Esophagus squamous epithelium (tissue), 4 donors: ENCODE data around the gene RCCD1.

ENCODE experiments used
- POLR2A ChIP-seq, 4 donors: fragments of 450-650 bp; IDR thresholded peaks; one replicate each; pipeline ENCODE4 v1.6.1; 2017; ENCODE audit warnings: antibody characterized with exemption in 4 of 4, mild to moderate bottlenecking in 4 of 4, moderate library complexity in 3 of 4
- TF ChIP-seq, protein P1 (sequence below), 6 experiments: fragments of 450-650 bp in 4 of 6; fragments of 200-600 bp in 2 of 6; sonication (generic) in 2 of 6; IDR thresholded peaks; one replicate each; pipeline ENCODE4 v1.5.1; 2016 to 2019; ENCODE audit warnings: antibody characterized with exemption in 6 of 6, mild to moderate bottlenecking in 4 of 6, moderate library complexity in 4 of 6

DNA sequence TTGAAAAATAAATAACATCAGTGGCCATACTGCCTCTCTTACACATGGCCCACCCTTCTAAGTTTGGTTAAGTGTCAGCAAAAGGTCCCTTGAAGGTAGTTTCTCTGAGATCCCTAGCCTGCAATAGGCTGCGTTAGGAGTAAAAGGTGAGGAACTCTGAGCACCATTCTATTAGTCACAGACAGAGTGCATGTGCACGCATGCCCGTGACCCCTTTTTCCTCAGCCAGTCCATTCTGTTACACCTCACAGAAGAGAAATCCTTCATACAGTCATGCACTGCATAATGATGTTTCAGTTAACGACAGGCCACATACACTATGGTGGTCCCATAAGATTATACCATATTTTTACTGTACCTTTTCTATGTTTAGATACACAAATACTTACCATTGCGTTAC lies 12.5 kb downstream of the RCCD1 start:
- TF ChIP-seq POLR2A (IDR thresholded peaks at IDR 0.05) = no peak
- TF ChIP-seq, protein P1, sequence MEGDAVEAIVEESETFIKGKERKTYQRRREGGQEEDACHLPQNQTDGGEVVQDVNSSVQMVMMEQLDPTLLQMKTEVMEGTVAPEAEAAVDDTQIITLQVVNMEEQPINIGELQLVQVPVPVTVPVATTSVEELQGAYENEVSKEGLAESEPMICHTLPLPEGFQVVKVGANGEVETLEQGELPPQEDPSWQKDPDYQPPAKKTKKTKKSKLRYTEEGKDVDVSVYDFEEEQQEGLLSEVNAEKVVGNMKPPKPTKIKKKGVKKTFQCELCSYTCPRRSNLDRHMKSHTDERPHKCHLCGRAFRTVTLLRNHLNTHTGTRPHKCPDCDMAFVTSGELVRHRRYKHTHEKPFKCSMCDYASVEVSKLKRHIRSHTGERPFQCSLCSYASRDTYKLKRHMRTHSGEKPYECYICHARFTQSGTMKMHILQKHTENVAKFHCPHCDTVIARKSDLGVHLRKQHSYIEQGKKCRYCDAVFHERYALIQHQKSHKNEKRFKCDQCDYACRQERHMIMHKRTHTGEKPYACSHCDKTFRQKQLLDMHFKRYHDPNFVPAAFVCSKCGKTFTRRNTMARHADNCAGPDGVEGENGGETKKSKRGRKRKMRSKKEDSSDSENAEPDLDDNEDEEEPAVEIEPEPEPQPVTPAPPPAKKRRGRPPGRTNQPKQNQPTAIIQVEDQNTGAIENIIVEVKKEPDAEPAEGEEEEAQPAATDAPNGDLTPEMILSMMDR (IDR thresholded peaks at IDR 0.05) = no peak
